Endothelial cell of umbilical vein (primary cell): Measurements from ENCODE around the gene FHIT. TPM values are rescaled to one million over a fixed set of nuclear protein-coding genes. Genes with fewer than 3 reads are reported as not detected.

Experiments
- BruUV-seq: library from RNA; stranded (reverse); fragments of 400-500 nt; replicated peaks from 2 replicates; lab custom pipeline; 2021; lab: Mats Ljungman, UMichigan
- CTCF ChIA-PET: fragments of 300-600, 350-600 bp; sonication (Branson Sonifier 250); formaldehyde crosslinking; loops from one replicate; lab custom pipeline; 2021; ENCODE audit warnings: antibody characterized with exemption, inconsistent platforms; lab: Charles Lee
- POLR2A ChIA-PET: fragments of 300-600, 350-600 bp; sonication (Branson Sonifier 250); formaldehyde crosslinking; loops from one replicate; lab custom pipeline; 2021; ENCODE audit warnings: antibody characterized with exemption, inconsistent platforms; lab: Charles Lee
- DNase-seq: peaks from one replicate; pipeline ENCODE4 v3.0.0-alpha.2; 2011; ENCODE audit warnings: low read depth, low spot score
- FAIRE-seq: peaks from 2 replicates; lab custom pipeline; 2011; peaks lifted over from hg19 to GRCh38; lab: Jason Lieb, UNC
- H2AFZ ChIP-seq: 2 replicates; pipeline ENCODE4 v1.6.0; 2012; ENCODE audit warnings: low read depth, low read length, control low read depth, inconsistent platforms
- H3K27ac ChIP-seq: 2 replicates; pipeline ENCODE4 v1.5.1; 2011; ENCODE audit warnings: low read depth, mild to moderate bottlenecking, control low read depth, low read length, moderate library complexity; ENCODE audit not compliant: insufficient read depth
- H3K27me3 ChIP-seq, 2 experiments: 2 replicates each; pipeline versions ENCODE4 v1.6.0 to v1.6.1; 2011; ENCODE audit warnings: low read length in 2 of 2, mixed read lengths in 1 of 2; ENCODE audit not compliant: control insufficient read depth in 2 of 2, insufficient read depth in 2 of 2
- H3K36me3 ChIP-seq, 2 experiments: 2 replicates in 1 of 2; 3 replicates in 1 of 2; pipeline ENCODE4 v1.5.1; 2011; ENCODE audit warnings: low read length in 2 of 2, mild to moderate bottlenecking in 1 of 2, moderate library complexity in 1 of 2; ENCODE audit not compliant: control insufficient read depth in 2 of 2, insufficient read depth in 2 of 2; ENCODE audit errors: extremely low read depth in 1 of 2
- H3K4me1 ChIP-seq: 3 replicates; pipeline ENCODE4 v1.5.1; 2011; ENCODE audit warnings: mild to moderate bottlenecking, low read length; ENCODE audit not compliant: control insufficient read depth, insufficient read depth; ENCODE audit errors: extremely low read depth
- H3K4me2 ChIP-seq: 2 replicates; pipeline ENCODE4 v1.6.1; 2011; ENCODE audit warnings: low read length, control low read depth, mixed read lengths; ENCODE audit not compliant: insufficient read depth
- H3K4me3 ChIP-seq, 3 experiments: fragments of 200-600 bp in 1 of 3; sonication (generic), shearing (Covaris generic) in 1 of 3; replicated peaks in 1 of 3; 2 replicates each; pipeline ENCODE4 v1.5.1; 2011 to 2016; ENCODE audit warnings: control low read depth in 3 of 3, low read length in 3 of 3, mild to moderate bottlenecking in 2 of 3, inconsistent platforms in 1 of 3, low read depth in 1 of 3, moderate library complexity in 1 of 3; ENCODE audit not compliant: insufficient read depth in 1 of 3
- H3K79me2 ChIP-seq: 2 replicates; pipeline ENCODE4 v1.6.0; 2012; ENCODE audit warnings: low read length, inconsistent platforms; ENCODE audit not compliant: control insufficient read depth, insufficient read depth
- H3K9ac ChIP-seq: replicated peaks from 2 replicates; pipeline ENCODE3; 2011; ENCODE audit warnings: low read length, control low read depth; ENCODE audit not compliant: insufficient read depth; ENCODE audit errors: extremely low read depth
- H3K9me1 ChIP-seq: replicated peaks from 3 replicates; pipeline ENCODE4 v1.6.0; 2011; ENCODE audit warnings: mild to moderate bottlenecking, low read length; ENCODE audit not compliant: control insufficient read depth, insufficient read depth; ENCODE audit errors: extremely low read depth
- H3K9me3 ChIP-seq: replicated peaks from 2 replicates; pipeline ENCODE4 v1.5.1; 2012; ENCODE audit warnings: low read length, inconsistent platforms; ENCODE audit not compliant: control insufficient read depth, insufficient read depth
- H4K20me1 ChIP-seq: replicated peaks from 2 replicates; pipeline ENCODE3; 2011; ENCODE audit warnings: mild to moderate bottlenecking, low read length; ENCODE audit not compliant: control insufficient read depth, insufficient read depth; ENCODE audit errors: extremely low read depth
- CTCF ChIP-seq, 2 donors: IDR thresholded peaks; 1 replicate in 1 of 2; 2 replicates in 1 of 2; pipeline ENCODE4 v1.5.1; 2011; ENCODE audit warnings: low read length in 2 of 2, mild to moderate bottlenecking in 2 of 2, moderate library complexity in 2 of 2, control low read depth in 1 of 2, inconsistent platforms in 1 of 2, low read depth in 1 of 2; ENCODE audit not compliant: insufficient read depth in 1 of 2; ENCODE audit errors: extremely low read depth in 1 of 2
- EZH2 ChIP-seq: IDR thresholded peaks from 2 replicates; pipeline ENCODE4 v1.6.1; 2012; ENCODE audit warnings: borderline replicate concordance, low read depth, mild to moderate bottlenecking, moderate library complexity, low read length, inconsistent platforms; ENCODE audit not compliant: severe bottlenecking
- FOS ChIP-seq: IDR thresholded peaks from 2 replicates; pipeline ENCODE4 v1.6.1; 2011; ENCODE audit warnings: mild to moderate bottlenecking, low read length, moderate library complexity, borderline replicate concordance; ENCODE audit not compliant: insufficient read depth
- GATA2 ChIP-seq: IDR thresholded peaks from 2 replicates; pipeline ENCODE4 v1.7.0; 2011; ENCODE audit warnings: low read depth, mild to moderate bottlenecking, moderate library complexity, mixed read lengths, low read length; ENCODE audit not compliant: insufficient read length, insufficient read depth
- JUN ChIP-seq: IDR thresholded peaks from 2 replicates; pipeline ENCODE4 v1.6.1; 2011; ENCODE audit warnings: borderline replicate concordance, low read depth; ENCODE audit not compliant: insufficient read length, insufficient read depth
- MAX ChIP-seq: IDR thresholded peaks from 2 replicates; pipeline ENCODE4 v1.6.1; 2011; ENCODE audit not compliant: insufficient read depth, insufficient read length
- MYC ChIP-seq: IDR thresholded peaks from one replicate; pipeline ENCODE4 v1.6.1; 2011; ENCODE audit warnings: mild to moderate bottlenecking, low read depth, low read length
- POLR2A ChIP-seq: IDR thresholded peaks from 2 replicates; pipeline ENCODE4 v1.6.1; 2012; ENCODE audit warnings: low read depth, mild to moderate bottlenecking, control low read depth, low read length
- POLR2AphosphoS5 ChIP-seq: IDR thresholded peaks from 2 replicates; pipeline ENCODE4 v1.6.1; 2012; ENCODE audit warnings: low read depth, mild to moderate bottlenecking, control low read depth, low read length, moderate library complexity; ENCODE audit not compliant: insufficient read depth
- dilution Hi-C: fragments of 300-500 bp; cut with MboI; formaldehyde crosslinking; loops from one replicate; pipeline ENCODE4 v1.15.0; 2019; ENCODE audit warnings: low sequenced_read_pairs; ENCODE audit not compliant: extremely low pct_ligation_motif_present
- intact Hi-C: fragments of 100-400 bp; cut with micrococcal nuclease; formaldehyde crosslinking; loops from one replicate; pipeline ENCODE4 v1.10.0; 2022
- polyA plus RNA-seq, 4 experiments: library from polyadenylated mRNA; depleted of rRNA in 3 of 4; stranded (reverse) in 3 of 4; unstranded in 1 of 4; fragments of >200 nt; gene quantifications; 2 replicates each; pipeline versions ENCODE4 v1.2.1 to v1.2.3, GENCODE V29; 2011 to 2012; ENCODE audit warnings: missing spikeins in 1 of 4
- total RNA-seq: library from RNA; stranded (reverse); gene quantifications from 2 replicates; pipeline ENCODE4 v1.2.3, GENCODE V29; 2021

FHIT gene
- total and polyA plus RNA-seq, 2 donors (not counting 3 experiments of a cell fraction or from before 2014, with no cell fraction given): 0.47 to 2.2 TPM

GRCh38 chr3:61201071-61201470, 50.2 kb downstream of the FHIT start:
- Histone ChIP-seq H3K4me3 (no peak overlapping the region), H3K27ac (no peak overlapping the region), H3K9me3 (no peaks in the 10 kb centered on the region), H3K4me2 (no peak overlapping the region), H4K20me1 (no peaks in the 10 kb centered on the region), H3K79me2 (no peaks in the 10 kb centered on the region), H3K9me1 (no peaks in the 10 kb centered on the region), H3K36me3 (no peaks in the 10 kb centered on the region), H3K4me1 (no peaks in the 10 kb centered on the region), H3K27me3 (no peaks in the 10 kb centered on the region), H2AFZ (no peak overlapping the region), H3K9ac (no peak overlapping the region)
- ChIA-PET POLR2A (no interaction called here), CTCF (no interaction called here)
- no peak for DNase-seq
- BruUV-seq: no TSS peak
- no peak for FAIRE-seq
- intact Hi-C loops: no loop called here
- dilution Hi-C loops: no loop called here
- TF ChIP-seq POLR2AphosphoS5: no peak
- no peak for TF ChIP-seq EZH2
- no peak for TF ChIP-seq MYC
- TF ChIP-seq JUN: no peak
- no peak for TF ChIP-seq FOS
- no peak for TF ChIP-seq GATA2
- TF ChIP-seq MAX: no peak
- no peak for TF ChIP-seq POLR2A
- TF ChIP-seq CTCF (IDR thresholded peaks at IDR 0.05; ENCODE audit: extremely low read depth in 1 of 2, insufficient read depth in 1 of 2, low read depth in 1 of 2, low read length in 2 of 2): no peak
